Large intestine (tissue), 3 donors: ENCODE measurements around the gene OR2T27. TPM values are rescaled to one million over a fixed set of nuclear protein-coding genes. Genes with fewer than 3 reads are reported as not detected.
"Not testable (repeated sequence)": the region's sequence is repeated elsewhere in the genome, so short reads cannot be mapped to it uniquely, and the experiment has no call there.

Experiments used
- DNase-seq, 2 donors: peaks; one replicate each; pipeline versions ENCODE4 v3.0.0 to v3.0.0-alpha.2; 2013
- H3K27ac ChIP-seq: one replicate; pipeline ENCODE4 v1.5.1; 2013; ENCODE audit warnings: low read length
- H3K27me3 ChIP-seq: 2 replicates; pipeline ENCODE4 v1.6.1; 2013; ENCODE audit warnings: low read length; ENCODE audit not compliant: control insufficient read depth, insufficient read depth
- H3K36me3 ChIP-seq: 2 replicates; pipeline ENCODE4 v1.6.1; 2013; ENCODE audit warnings: low read length; ENCODE audit not compliant: control insufficient read depth, insufficient read depth
- H3K4me1 ChIP-seq: one replicate; pipeline ENCODE4 v1.6.1; 2013; ENCODE audit warnings: low read length; ENCODE audit not compliant: control insufficient read depth, insufficient read depth
- H3K4me3 ChIP-seq: one replicate; pipeline ENCODE4 v1.5.1; 2013; ENCODE audit warnings: low read length
- H3K9me3 ChIP-seq: one replicate; pipeline ENCODE4 v1.6.1; 2013; ENCODE audit warnings: mild to moderate bottlenecking, low read depth, low read length, moderate library complexity; ENCODE audit not compliant: control insufficient read depth
- WGBS: methylation state at CpG from one replicate; pipeline ENCODE4 v1.1.5; 2013; ENCODE audit warnings: low lambda C conversion rate; ENCODE audit not compliant: insufficient coverage; 5-methylcytosine and 5-hydroxymethylcytosine counted together
- polyA plus RNA-seq: library from polyadenylated mRNA; unstranded; fragments of 120-200 nt; gene quantifications from one replicate; pipeline ENCODE4 v1.2.1, GENCODE V29; 2013

OR2T27 gene
- polyA plus RNA-seq, 1 donor: not detected

DNA sequence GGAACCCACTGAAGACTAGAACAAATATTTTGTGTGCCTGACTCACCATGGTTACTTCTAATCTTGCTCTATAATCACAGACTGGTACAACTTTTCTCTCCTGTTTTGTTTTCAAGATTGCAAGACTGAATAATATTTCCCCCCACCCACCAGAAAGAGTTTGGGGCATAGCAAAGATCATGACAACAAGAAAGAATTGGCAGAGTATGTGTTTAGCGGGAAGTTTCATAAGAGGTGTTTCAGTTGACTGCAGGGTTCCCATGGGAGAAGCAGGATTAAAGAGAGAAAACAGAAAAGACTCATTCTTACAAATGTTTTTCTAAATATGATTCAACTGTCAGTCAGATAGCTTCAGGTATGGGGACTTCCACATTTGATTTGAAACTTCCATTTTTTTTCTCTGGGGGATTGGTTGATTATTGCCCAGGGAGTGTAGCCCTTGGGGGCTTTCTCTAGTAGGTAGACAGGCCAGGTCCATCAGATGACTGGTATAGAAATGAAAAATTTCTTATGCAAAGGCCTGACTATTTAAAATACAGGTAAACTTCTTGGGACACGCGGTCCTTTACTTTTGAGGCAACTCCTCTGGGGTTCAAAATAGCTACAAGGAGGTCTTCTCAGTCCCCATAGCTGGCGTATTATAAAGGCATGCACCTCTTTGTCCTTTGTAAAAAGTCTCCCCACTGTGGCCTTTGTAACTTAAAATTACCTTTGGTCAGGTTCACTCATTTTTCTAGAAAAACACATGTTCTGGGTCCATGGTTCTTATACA, 33.4 kb upstream of the OR2T27 start:
- DNase-seq: no peak
- no peak overlapping the region for H3K27ac ChIP-seq
- 100% methylated on average over 1 of the region's 4 CpGs for WGBS
- no peaks in the 10 kb centered on the region for H3K4me1 ChIP-seq
- H3K9me3 ChIP-seq: peaks cover 8% of the 10 kb centered on the region
- no peak overlapping the region for H3K4me3 ChIP-seq
- peaks cover 4% of the 10 kb centered on the region for H3K27me3 ChIP-seq
- H3K36me3 ChIP-seq: no peaks in the 10 kb centered on the region

DNA sequence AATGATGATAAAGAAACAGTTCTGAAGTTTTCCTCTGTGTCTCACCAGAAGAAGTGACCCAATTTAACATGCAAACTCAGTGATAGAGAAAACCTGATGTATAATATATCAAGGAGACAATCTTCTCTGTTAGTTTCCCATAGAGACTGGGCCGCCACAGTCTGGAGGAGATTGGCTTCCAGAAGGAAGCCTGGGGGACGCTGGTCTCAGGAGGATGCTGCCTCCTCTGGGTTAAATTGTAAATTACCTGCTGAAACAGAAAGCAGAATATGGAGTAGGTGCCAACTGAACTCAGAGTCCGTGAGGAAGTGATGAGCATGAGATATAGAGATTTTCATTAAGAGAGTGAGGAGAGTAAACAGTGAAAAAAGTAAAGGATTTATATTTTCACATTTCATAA, 31.5 kb upstream of the OR2T27 start:
- H3K4me1 ChIP-seq: no peaks in the 10 kb centered on the region
- peaks cover 5% of the 10 kb centered on the region for H3K9me3 ChIP-seq
- H3K27me3 ChIP-seq: no peaks in the 10 kb centered on the region
- H3K27ac ChIP-seq: no peak overlapping the region
- H3K36me3 ChIP-seq: no peaks in the 10 kb centered on the region
- peak; percentile 26 to 46 for DNase-seq
- no peak overlapping the region for H3K4me3 ChIP-seq
- WGBS: no CpG with 5 or more reads among the region's 3 CpGs

DNA sequence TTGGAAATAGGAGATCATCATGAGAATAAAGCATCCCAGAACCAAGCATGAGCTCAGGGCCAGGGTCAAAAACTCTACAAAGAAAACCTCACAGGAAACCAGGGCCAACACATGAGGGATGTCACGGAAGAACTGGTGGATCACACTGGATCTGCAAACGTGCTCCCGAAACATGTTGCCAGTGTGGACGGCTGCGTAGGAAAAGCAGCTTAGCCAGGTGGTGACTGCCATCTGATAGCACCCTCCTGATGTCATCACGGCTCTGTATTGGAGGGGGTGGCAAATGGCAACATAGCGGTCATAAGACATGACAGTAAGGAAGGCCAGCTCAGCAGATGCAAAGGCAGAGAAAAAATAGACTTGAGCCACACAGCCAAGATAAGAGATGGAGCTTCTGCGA, 26.3 kb upstream of the OR2T27 start:
- Histone ChIP-seq H3K27me3 (no peaks in the 10 kb centered on the region), H3K27ac (no peak overlapping the region), H3K36me3 (no peaks in the 10 kb centered on the region), H3K9me3 (no peaks in the 10 kb centered on the region), H3K4me1 (no peaks in the 10 kb centered on the region), H3K4me3 (no peak overlapping the region)
- no peak for DNase-seq
- no CpG with 5 or more reads among the region's 8 CpGs for WGBS

DNA sequence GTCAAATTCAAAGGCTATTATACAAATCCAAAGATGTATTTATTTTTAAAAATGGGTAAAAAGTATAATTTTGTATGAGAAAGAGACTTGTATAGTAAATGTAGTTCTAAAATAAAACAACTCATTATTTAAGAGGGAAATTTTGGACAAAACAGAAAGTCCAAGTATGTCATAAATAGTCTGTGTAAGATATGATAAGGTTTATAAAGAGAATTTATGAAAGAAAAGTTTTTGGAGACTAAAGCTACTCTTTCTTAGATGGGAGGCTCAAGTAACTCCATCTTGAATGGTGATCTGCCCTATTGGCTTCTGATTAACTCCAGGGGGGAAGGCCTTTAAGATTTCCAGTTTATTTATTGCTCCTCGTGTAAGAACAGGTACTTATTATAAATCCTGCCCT, 14.7 kb upstream of the OR2T27 start:
- H3K27me3 ChIP-seq: no peaks in the 10 kb centered on the region
- no peak for DNase-seq
- WGBS: no CpG with 5 or more reads among the region's 1 CpG
- H3K4me1 ChIP-seq: no peaks in the 10 kb centered on the region
- no peaks in the 10 kb centered on the region for H3K36me3 ChIP-seq
- no peak overlapping the region for H3K4me3 ChIP-seq
- no peak overlapping the region for H3K27ac ChIP-seq
- peaks cover 10% of the 10 kb centered on the region for H3K9me3 ChIP-seq

DNA sequence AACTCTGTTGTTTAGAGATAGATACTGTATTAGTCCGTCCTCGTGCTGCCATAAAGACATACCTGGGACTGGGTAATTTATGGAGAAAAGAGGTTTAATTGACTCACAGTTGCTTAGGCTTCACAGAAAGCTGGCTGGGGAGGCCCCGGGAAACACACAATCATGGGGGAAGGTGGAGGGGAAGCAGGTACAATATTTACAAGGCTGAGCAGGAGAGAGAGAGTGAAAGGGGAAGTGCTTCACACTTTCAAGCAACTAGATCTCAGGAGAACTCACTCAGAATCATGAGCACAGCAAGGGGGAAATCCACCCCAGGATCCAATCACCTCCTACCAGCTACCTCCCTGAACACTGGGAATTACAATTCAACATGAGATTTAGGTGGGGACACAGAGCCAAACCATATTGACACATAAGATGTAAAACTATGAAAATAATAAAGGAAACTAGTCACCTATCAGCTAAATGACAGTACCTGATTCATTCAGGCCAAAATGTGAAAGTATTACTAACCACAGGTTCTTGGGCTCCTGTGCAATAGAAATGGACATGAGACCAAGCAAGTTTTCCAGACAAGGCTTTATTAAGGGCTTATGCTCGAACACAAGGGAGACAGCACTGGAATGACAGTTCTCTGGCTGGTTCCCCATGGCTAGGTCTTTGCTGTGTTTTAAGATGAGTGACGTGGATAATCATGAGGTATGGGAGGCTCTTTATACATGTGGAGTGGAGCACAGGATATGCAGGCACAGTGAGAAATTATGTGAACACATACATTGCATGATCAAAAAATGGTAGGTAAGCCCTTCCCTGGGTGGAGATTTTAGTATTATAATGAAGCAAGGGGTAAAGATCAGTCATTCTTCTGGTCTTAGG, 8.4 kb upstream of the OR2T27 start:
- not testable (repeated sequence) for H3K27me3 ChIP-seq, DNase-seq, H3K9me3 ChIP-seq, H3K27ac ChIP-seq, H3K4me3 ChIP-seq, H3K4me1 ChIP-seq, H3K36me3 ChIP-seq
- WGBS: 70% methylated on average over 2 of the region's 5 CpGs

DNA sequence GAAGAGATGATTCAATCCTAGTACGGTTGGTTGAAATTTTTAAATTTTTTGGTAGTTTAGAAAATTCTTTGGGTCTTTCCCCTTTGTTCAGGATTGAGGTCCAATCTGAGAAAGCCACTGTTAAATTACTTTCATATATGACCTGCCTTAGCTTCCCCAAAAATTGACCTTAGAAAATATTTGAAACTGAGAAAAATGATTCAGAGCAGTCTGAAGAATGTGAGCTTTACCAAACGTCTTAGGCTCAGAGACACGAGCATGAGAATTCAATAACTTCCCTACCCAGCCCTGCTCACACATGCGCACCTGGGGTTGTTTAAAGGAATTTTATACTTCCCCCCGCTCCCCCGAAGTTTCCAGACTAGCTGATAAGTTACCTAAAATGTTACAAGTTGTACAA, 1.5 kb upstream of the OR2T27 start:
- H3K36me3 ChIP-seq, DNase-seq, H3K4me3 ChIP-seq, H3K9me3 ChIP-seq, H3K4me1 ChIP-seq, H3K27me3 ChIP-seq, H3K27ac ChIP-seq: not testable (repeated sequence)
- no CpG with 5 or more reads among the region's 6 CpGs for WGBS

DNA sequence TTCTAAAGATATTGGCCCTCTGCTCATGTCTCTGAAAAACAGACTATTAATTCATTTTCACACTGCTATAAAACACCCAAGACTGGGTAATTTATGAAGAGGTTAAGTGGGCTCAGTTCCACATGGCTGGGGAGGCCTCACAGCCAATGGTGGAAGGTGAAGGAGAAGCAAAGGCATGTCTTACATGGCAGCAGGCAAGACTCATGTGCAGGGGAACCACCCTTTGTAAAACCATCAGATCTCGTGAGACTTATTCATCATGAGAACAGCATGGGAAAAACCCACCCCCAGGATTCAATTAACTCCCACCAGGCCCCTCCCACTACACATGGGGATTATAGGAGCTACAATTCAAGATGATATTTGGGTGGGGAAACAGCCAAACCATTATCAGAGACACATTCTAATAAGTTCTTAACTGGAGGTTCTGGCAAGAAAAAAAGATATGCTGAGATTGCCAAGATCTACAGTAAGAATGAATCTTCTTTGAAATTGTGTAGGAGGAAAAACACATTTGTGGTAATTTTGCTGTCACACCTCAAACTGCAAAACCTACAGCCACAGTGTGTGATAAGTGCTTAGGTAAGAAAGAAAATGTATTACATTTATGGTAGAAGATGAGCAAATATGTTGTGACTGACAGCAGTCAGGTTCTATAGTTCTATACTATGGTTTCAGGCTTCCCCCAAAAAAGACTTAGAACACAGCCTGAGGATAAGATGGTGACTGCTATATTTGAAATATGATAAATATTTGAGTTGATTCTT, 6.4 kb downstream of the OR2T27 start:
- no CpG with 5 or more reads among the region's 1 CpG for WGBS
- H3K27me3 ChIP-seq, H3K36me3 ChIP-seq, H3K27ac ChIP-seq, H3K9me3 ChIP-seq, H3K4me1 ChIP-seq, H3K4me3 ChIP-seq, DNase-seq: not testable (repeated sequence)

DNA sequence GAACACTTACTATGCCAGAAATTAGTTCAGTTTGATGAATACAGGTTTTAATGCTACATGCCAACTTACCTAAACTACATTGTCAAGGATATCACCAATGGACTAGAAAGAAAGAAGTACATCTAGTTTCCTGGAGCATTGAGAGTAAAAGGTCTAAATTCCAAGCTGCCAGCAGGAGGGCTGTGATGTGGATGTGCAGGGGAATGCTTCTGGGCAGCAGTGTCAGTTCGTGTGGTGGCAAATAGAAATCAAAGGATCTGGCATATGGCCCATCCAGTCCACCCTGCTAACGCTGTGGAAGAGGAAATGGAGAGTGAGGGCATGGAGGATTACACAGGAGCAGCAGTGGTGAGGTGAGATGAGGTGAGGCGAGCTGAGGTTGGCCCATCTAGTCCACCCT, 10.2 kb downstream of the OR2T27 start, which contains the start of gene OR2T35:
OR2T35 (minus strand) TSS at position 101 of the 400 bp plus-strand sequence. CDS start 6,020 bp downstream, outside the sequence.
- not testable (repeated sequence) for H3K4me3 ChIP-seq, H3K9me3 ChIP-seq, H3K36me3 ChIP-seq, H3K27ac ChIP-seq, DNase-seq, H3K4me1 ChIP-seq, H3K27me3 ChIP-seq
- no CpG with 5 or more reads among the region's 3 CpGs for WGBS

DNA sequence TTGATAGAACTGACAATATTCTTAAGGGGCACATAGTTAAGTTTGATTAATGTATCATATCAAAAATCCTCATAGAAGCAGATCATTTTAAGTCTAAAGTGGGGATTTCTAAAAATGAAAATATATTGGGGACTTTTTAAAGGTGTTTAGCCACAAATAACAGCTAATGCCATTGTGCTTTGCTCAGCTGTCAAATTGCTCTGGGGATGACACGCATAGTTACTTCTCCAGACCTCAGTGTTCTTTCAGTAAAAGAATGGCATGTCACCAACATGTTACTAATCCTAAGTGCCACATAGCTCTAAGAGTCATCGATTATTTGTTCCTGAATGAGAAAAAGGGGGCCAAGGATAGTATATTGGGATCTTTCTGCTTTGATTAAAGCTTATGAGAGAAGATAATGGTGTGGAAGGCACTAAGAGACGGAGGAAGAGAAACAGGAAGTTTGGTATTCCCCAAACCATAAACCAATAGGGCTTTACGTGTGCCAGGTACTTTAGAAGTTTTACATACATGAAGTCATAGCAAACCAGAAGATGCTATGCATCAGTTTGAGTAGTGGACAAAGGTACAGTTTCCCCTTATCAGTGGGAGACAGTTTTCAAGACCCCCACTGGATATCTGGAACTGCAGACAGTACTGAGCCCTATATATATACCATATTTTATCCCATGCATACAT, 12.2 kb downstream of the OR2T27 start:
- not testable (repeated sequence) for H3K27me3 ChIP-seq, H3K4me1 ChIP-seq, H3K4me3 ChIP-seq, H3K36me3 ChIP-seq, H3K27ac ChIP-seq, DNase-seq, H3K9me3 ChIP-seq
- no CpG with 5 or more reads among the region's 4 CpGs for WGBS

DNA sequence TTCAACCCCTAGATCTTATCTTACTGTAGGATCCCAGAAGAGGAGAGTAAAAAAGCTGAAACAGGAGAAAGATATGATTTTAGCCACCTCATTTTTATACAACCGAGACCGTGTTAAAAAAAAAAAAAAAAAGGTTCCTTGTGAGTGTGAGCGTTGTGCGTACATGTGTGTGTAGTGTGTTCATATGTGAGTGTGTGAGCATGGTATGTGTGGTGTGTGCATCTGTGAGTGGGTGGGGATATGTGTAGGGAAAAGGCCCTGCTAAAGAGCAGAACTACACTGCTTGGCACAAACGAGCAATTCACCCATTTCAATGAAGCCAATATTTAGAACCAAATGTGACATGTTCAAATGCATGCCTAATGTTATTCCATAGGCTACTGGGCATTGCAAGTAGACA, 13.7 kb downstream of the OR2T27 start:
- not testable (repeated sequence) for H3K4me3 ChIP-seq, H3K36me3 ChIP-seq, H3K27me3 ChIP-seq, DNase-seq, H3K4me1 ChIP-seq, H3K27ac ChIP-seq, H3K9me3 ChIP-seq
- no CpG with 5 or more reads among the region's 5 CpGs for WGBS
